OCI-LY1 (cell line): ENCODE results near the gene STK17B.
A peak's percentile ranks its signal among the peaks of the same experiment; 100 is the strongest.

Experiments
- H2AFZ ChIP-seq: fragments of 200-600 bp; sonication (generic), shearing (Covaris generic); 2 replicates; pipeline ENCODE4 v1.6.0; 2014; ENCODE audit warnings: antibody characterized with exemption, mild to moderate bottlenecking, low read length
- H3F3A ChIP-seq: fragments of 200-600 bp; sonication (generic), shearing (Covaris generic); 2 replicates; pipeline ENCODE4 v1.6.0; 2014; ENCODE audit warnings: mild to moderate bottlenecking, antibody characterized with exemption, low read length, moderate library complexity; ENCODE audit not compliant: insufficient read depth
- H3K27ac ChIP-seq: fragments of 200-600 bp; sonication (generic); 2 replicates; pipeline ENCODE4 v1.5.1; 2014; ENCODE audit warnings: low read length, mixed run types, mild to moderate bottlenecking, low read depth; ENCODE audit not compliant: poor library complexity, severe bottlenecking
- H3K27me3 ChIP-seq: fragments of 200-600 bp; sonication (generic); 2 replicates; pipeline ENCODE4 v1.6.0; 2014; ENCODE audit warnings: antibody characterized with exemption, mild to moderate bottlenecking, low read length, moderate library complexity; ENCODE audit not compliant: insufficient read depth
- H3K36me3 ChIP-seq: fragments of 200-600 bp; sonication (generic); 2 replicates; pipeline ENCODE4 v1.6.1; 2014; ENCODE audit warnings: mild to moderate bottlenecking, antibody characterized with exemption, low read length, moderate library complexity, mixed read lengths; ENCODE audit not compliant: insufficient read depth
- H3K4me1 ChIP-seq: fragments of 200-600 bp; sonication (generic); 2 replicates; pipeline ENCODE4 v1.5.1; 2014; ENCODE audit warnings: mild to moderate bottlenecking, low read length, moderate library complexity; ENCODE audit not compliant: insufficient read depth, severe bottlenecking
- H3K4me2 ChIP-seq: fragments of 200-600 bp; sonication (generic), shearing (Covaris generic); 2 replicates; pipeline ENCODE4 v1.6.1; 2014; ENCODE audit warnings: low read length
- H3K4me3 ChIP-seq: fragments of 200-600 bp; sonication (generic); 2 replicates; pipeline ENCODE4 v1.5.1; 2014; ENCODE audit warnings: low read length, low read depth, mild to moderate bottlenecking, mixed read lengths; ENCODE audit not compliant: poor library complexity, severe bottlenecking
- H3K79me2 ChIP-seq: fragments of 200-600 bp; shearing (Covaris generic); 2 replicates; pipeline ENCODE4 v1.6.1; 2016; ENCODE audit warnings: mixed run types, low read length, mixed read lengths; ENCODE audit not compliant: insufficient read depth
- H3K9ac ChIP-seq: fragments of 200-600 bp; sonication (generic), shearing (Covaris generic); 2 replicates; pipeline ENCODE4 v1.6.1; 2014; ENCODE audit warnings: mild to moderate bottlenecking, low read length, mixed read lengths
- H3K9me2 ChIP-seq: fragments of 200-600 bp; sonication (generic), shearing (Covaris generic); 2 replicates; pipeline ENCODE4 v1.6.1; 2014; ENCODE audit warnings: low read depth, mild to moderate bottlenecking, low read length, mixed read lengths
- H3K9me3 ChIP-seq: fragments of 200-600 bp; shearing (Covaris generic); 2 replicates; pipeline ENCODE4 v1.6.1; 2014; ENCODE audit warnings: low read length, mixed read lengths
- H4K20me1 ChIP-seq: fragments of 200-600 bp; sonication (generic), shearing (Covaris generic); 2 replicates; pipeline ENCODE4 v1.6.0; 2016; ENCODE audit warnings: mild to moderate bottlenecking, low read length; ENCODE audit not compliant: insufficient read depth
- CTCF ChIP-seq: fragments of 200-600 bp; sonication (generic), shearing (Covaris generic); IDR thresholded peaks from 2 replicates; pipeline ENCODE4 v1.5.1; 2017; ENCODE audit warnings: mild to moderate bottlenecking, antibody characterized with exemption, low read length, moderate library complexity, mixed read lengths
- EZH2 ChIP-seq: fragments of 200-600 bp; sonication (generic), shearing (Covaris generic); IDR thresholded peaks from 2 replicates; pipeline ENCODE4 v1.8.0; 2017; ENCODE audit warnings: borderline replicate concordance, mixed run types, mild to moderate bottlenecking, antibody characterized with exemption, low read length, moderate library complexity, mixed read lengths

The STK17B gene

GRCh38 chr2:196168181-196168580 lies 3.2 kb downstream of the STK17B start:
- peak overlapping the region; percentile 79 for H3K4me2 ChIP-seq
- peak overlapping the region; percentile 98 for H3K4me3 ChIP-seq
- peaks cover 88% of the 10 kb centered on the region for H3K79me2 ChIP-seq
- H2AFZ ChIP-seq, result no peak overlapping the region
- no peak for TF ChIP-seq EZH2
- no peak for TF ChIP-seq CTCF
- H3K36me3 ChIP-seq, result peaks cover 84% of the 10 kb centered on the region
- H3K9ac ChIP-seq, result peak overlapping the region; percentile 67
- no peaks in the 10 kb centered on the region for H4K20me1 ChIP-seq
- H3K27me3 ChIP-seq, result no peaks in the 10 kb centered on the region
- peaks cover 69% of the 10 kb centered on the region for H3K4me1 ChIP-seq
- no peaks in the 10 kb centered on the region for H3K9me2 ChIP-seq
- peaks cover 3% of the 10 kb centered on the region; the same call in 1 of the 2 replicates for H3F3A ChIP-seq
- no peaks in the 10 kb centered on the region for H3K9me3 ChIP-seq
- H3K27ac ChIP-seq, result peak overlapping the region; percentile 83

- H4K20me1 ChIP-seq, result no peaks in the 10 kb centered on the region
- peaks cover 69% of the 10 kb centered on the region for H3K4me1 ChIP-seq
- peaks cover 3% of the 10 kb centered on the region; the same call in 1 of the 2 replicates for H3F3A ChIP-seq
- peak overlapping the region; percentile 67 for H3K9ac ChIP-seq
- peak overlapping the region; percentile 98 for H3K4me3 ChIP-seq
- TF ChIP-seq EZH2 (no peak), CTCF (no peak)
- H3K9me3 ChIP-seq, result no peaks in the 10 kb centered on the region
- H3K79me2 ChIP-seq, result peaks cover 91% of the 10 kb centered on the region
- peak overlapping the region; percentile 83 for H3K27ac ChIP-seq
- peak overlapping the region; percentile 79 for H3K4me2 ChIP-seq
- H3K27me3 ChIP-seq, result no peaks in the 10 kb centered on the region
- H2AFZ ChIP-seq, result no peak overlapping the region
- no peaks in the 10 kb centered on the region for H3K9me2 ChIP-seq
- peaks cover 84% of the 10 kb centered on the region for H3K36me3 ChIP-seq
These were observed 3.7 kb downstream of the STK17B start for GRCh38 chr2:196167666-196168065.

- Histone ChIP-seq H3K4me2 (peak overlapping the region; percentile 79), H3K9ac (peak overlapping the region; percentile 67), H3K27ac (peak overlapping the region; percentile 83), H3F3A (peaks cover 7% of the 10 kb centered on the region), H3K9me2 (no peaks in the 10 kb centered on the region), H3K9me3 (no peaks in the 10 kb centered on the region), H3K79me2 (peaks cover 95% of the 10 kb centered on the region), H2AFZ (no peak overlapping the region), H4K20me1 (no peaks in the 10 kb centered on the region), H3K4me3 (peak overlapping the region; percentile 98), H3K36me3 (peaks cover 84% of the 10 kb centered on the region), H3K4me1 (peaks cover 69% of the 10 kb centered on the region), H3K27me3 (no peaks in the 10 kb centered on the region)
- TF ChIP-seq EZH2 (no peak), CTCF (no peak)
These were observed 4.5 kb downstream of the STK17B start for GRCh38 chr2:196166876-196167275.
